SKM-1 (cell line): ENCODE data around the gene DBNDD2.
A peak's percentile ranks its signal among the peaks of the same experiment; 100 is the strongest.

Experiments
- DNase-seq: peaks from one replicate; lab custom pipeline; 2025; ENCODE audit not compliant: unreplicated experiment; lab: John Stamatoyannopoulos, UW

The DBNDD2 gene

GRCh38 chr20:45448270-45448669, 40.2 kb downstream of the DBNDD2 start:
- DNase-seq = no peak

- DNase-seq = no peak
These were observed 41.4 kb downstream of the DBNDD2 start for GRCh38 chr20:45449528-45449927.

GRCh38 chr20:45450097-45450818, 42.2 kb downstream of the DBNDD2 start:
- DNase-seq = peak; percentile 82

GRCh38 chr20:45452238-45452637, 44.1 kb downstream of the DBNDD2 start:
- no peak for DNase-seq

- no peak for DNase-seq
These were observed 44.9 kb downstream of the DBNDD2 start for GRCh38 chr20:45452772-45453691.

- DNase-seq = no peak
These were observed 48.5 kb downstream of the DBNDD2 start for GRCh38 chr20:45456632-45457031.

- DNase-seq = no peak
These were observed 51.5 kb downstream of the DBNDD2 start for GRCh38 chr20:45459606-45460005.
